ENCODE data around the gene STK32B. TPM values are rescaled to one million over a fixed set of nuclear protein-coding genes. Genes with fewer than 3 reads are reported as not detected.

Gene STK32B
- total and polyA plus RNA-seq, 2 of the 4 experiments (the other 2 are of a cell fraction): 5.5 to 6.3 TPM

GRCh38 chr4:5340991-5341451, 289.7 kb downstream of the STK32B start:
- Histone ChIP-seq H3K23ac (ENCODE audit: low read depth, low read length) (no peak overlapping the region), H3K18ac (ENCODE audit: low read depth, low read length) (no peak overlapping the region), H3K36me3 (ENCODE audit: control insufficient read depth, insufficient read depth, low read length) (no peaks in the 10 kb centered on the region), H3K56ac (ENCODE audit: extremely low read depth, insufficient read depth, low read length) (no peak overlapping the region), H2BK15ac (ENCODE audit: low read depth, low read length) (no peak overlapping the region), H4K20me1 (ENCODE audit: insufficient read depth, low read length) (no peaks in the 10 kb centered on the region), H2BK20ac (ENCODE audit: low read depth, low read length) (no peak overlapping the region), H3K4me1 (ENCODE audit: control insufficient read depth, insufficient read depth, low read length) (no peaks in the 10 kb centered on the region), H3K9me3 (ENCODE audit: control insufficient read depth, insufficient read depth, low read length) (no peaks in the 10 kb centered on the region), H2AFZ (replicated peaks; ENCODE audit: low read length, poor library complexity) (no peak overlapping the region), H3K4ac (ENCODE audit: low read depth, low read length) (no peak overlapping the region), H3K9me1 (ENCODE audit: insufficient read depth, low read length) (no peaks in the 10 kb centered on the region), H3K14ac (replicated peaks; ENCODE audit: low read depth, low read length) (no peak overlapping the region), H3K27ac (ENCODE audit: insufficient read depth, low read length) (no peak overlapping the region), H3K79me1 (ENCODE audit: low read depth in 1 of 2, low read length in 2 of 2) (0 out of 4 replicates have a peak, but pooled peaks cover 0 to 3% of the 10 kb centered on the region in 2 experiments), H3K4me2 (ENCODE audit: low read depth, low read length) (no peak overlapping the region), H2AK5ac (ENCODE audit: low read depth, low read length) (no peak overlapping the region), H2BK120ac (ENCODE audit: low read depth, low read length) (no peak overlapping the region), H3K27me3 (ENCODE audit: control insufficient read depth, insufficient read depth, low read length) (no peaks in the 10 kb centered on the region), H4K91ac (ENCODE audit: insufficient read depth, low read depth, low read length) (no peak overlapping the region), H2AK9ac (replicated peaks; ENCODE audit: low read depth, low read length, poor library complexity) (no peak overlapping the region), H3K9ac (ENCODE audit: low read depth, low read length) (no peak overlapping the region), H3K4me3 (ENCODE audit: insufficient read depth, low read depth, low read length) (no peak overlapping the region), H4K8ac (ENCODE audit: low read depth in 2 of 2, low read length in 2 of 2) (no peak overlapping the region), H2BK5ac (ENCODE audit: low read depth, low read length, poor library complexity, severe bottlenecking) (no peak overlapping the region), H4K5ac (ENCODE audit: low read depth, low read length) (no peak overlapping the region)
- dilution Hi-C loops (cut with HindIII; ENCODE audit: low sequenced_read_pairs, unreplicated experiment) (no loop called here), intact Hi-C loops (cut with micrococcal nuclease) (loop anchor here (10.0 kb wide), 1 partner anchor 286 kb away; the partner anchor contains the start of gene STK32B), in situ Hi-C loops (cut with MboI; ENCODE audit: low sequenced_read_pairs) (no loop called here)
- 63% methylated on average over 2 of the region's 6 CpGs; no CpG with 5 or more reads in 1 of the 2 experiments for WGBS, 2 experiments (ENCODE audit: extremely low coverage in 2 of 2, insufficient read length in 1 of 2)
- ATAC-seq (ENCODE audit: low read depth) (no peak), DNase-seq (no peak)
- CTCF ChIA-PET: interaction anchor here (0.6 kb wide), 1 partner anchor 79 kb away, joined by 3 read pairs; no protein-coding TSS in a partner anchor
- TF ChIP-seq MAZ (IDR thresholded peaks at IDR 0.05; ENCODE audit: borderline replicate concordance, low read depth, low read length) (no peak), RCOR1 (IDR thresholded peaks at IDR 0.05; ENCODE audit: insufficient replicate concordance, low read length) (no peak), MXI1 (IDR thresholded peaks at IDR 0.05; ENCODE audit: borderline replicate concordance, low read depth, low read length) (no peak), NFE2L2 (IDR thresholded peaks at IDR 0.05; ENCODE audit: low read depth, low read length) (no peak), ELK1 (IDR thresholded peaks at IDR 0.05; ENCODE audit: borderline replicate concordance, low read depth, low read length) (no peak)
- POLR2A ChIA-PET (ENCODE audit: unreplicated experiment): interaction anchor here (0.6 kb wide), 1 partner anchor 51 kb away, joined by 12 read pairs; no protein-coding TSS in a partner anchor
- no TSS peak for BruUV-seq (replicated peaks)
